Measurements from ENCODE around the gene SAMD11.

- TF ChIP-seq CTCF (IDR thresholded peaks at IDR 0.05) (no peak), POLR2A (IDR thresholded peaks at IDR 0.05) (no peak)
Measured at GRCh38 chr1:942864-943533, 19.3 kb downstream of the SAMD11 start.
